BE2C (cell line): ENCODE results near the gene STX18.

Source experiments
- DNase-seq: peaks from one replicate; pipeline ENCODE4 v3.0.0-alpha.2; 2020
- H3K27me3 ChIP-seq: fragments of 250-450 bp; sonication (Bioruptor Pico); 2 replicates; pipeline ENCODE4 v1.5.1; 2020; ENCODE audit warnings: mild to moderate bottlenecking
- H3K36me3 ChIP-seq: fragments of 250-450 bp; sonication (Bioruptor Pico); 2 replicates; pipeline ENCODE4 v1.5.1; 2020; ENCODE audit warnings: mild to moderate bottlenecking
- H3K4me1 ChIP-seq: fragments of 250-450 bp; sonication (Bioruptor Pico); 2 replicates; pipeline ENCODE4 v1.5.1; 2020
- H3K4me3 ChIP-seq: 2 replicates; pipeline ENCODE4 v1.5.1; 2011; ENCODE audit warnings: low read depth, low read length
- H3K9me3 ChIP-seq: fragments of 250-450 bp; sonication (Bioruptor Pico); 2 replicates; pipeline ENCODE4 v1.5.1; 2020
- CTCF ChIP-seq: IDR thresholded peaks from 2 replicates; pipeline ENCODE4 v1.5.1; 2012; ENCODE audit warnings: mild to moderate bottlenecking, low read depth, low read length

The STX18 gene

GRCh38 chr4:4413373-4413725, 128.5 kb downstream of the STX18 start:
- Histone ChIP-seq H3K9me3 (no peaks in the 10 kb centered on the region), H3K27me3 (no peaks in the 10 kb centered on the region), H3K4me3 (no peak overlapping the region), H3K36me3 (peaks cover 77% of the 10 kb centered on the region), H3K4me1 (peaks cover 2% of the 10 kb centered on the region; the same call in 1 of the 2 replicates)
- no peak for DNase-seq
- TF ChIP-seq CTCF: no peak

- no peaks in the 10 kb centered on the region for H3K27me3 ChIP-seq
- H3K36me3 ChIP-seq: peaks cover 75% of the 10 kb centered on the region
- peak; percentile 1 for DNase-seq
- TF ChIP-seq CTCF: no peak
- H3K4me3 ChIP-seq: no peak overlapping the region
- H3K9me3 ChIP-seq: no peaks in the 10 kb centered on the region
- peaks cover 6% of the 10 kb centered on the region for H3K4me1 ChIP-seq
Observed at GRCh38 chr4:4412641-4413372, 129.0 kb downstream of the STX18 start.

- H3K9me3 ChIP-seq: no peaks in the 10 kb centered on the region
- peak; percentile 0 for DNase-seq
- H3K36me3 ChIP-seq: peaks cover 74% of the 10 kb centered on the region
- no peak overlapping the region for H3K4me3 ChIP-seq
- H3K27me3 ChIP-seq: no peaks in the 10 kb centered on the region
- no peak for TF ChIP-seq CTCF
- peaks cover 14% of the 10 kb centered on the region for H3K4me1 ChIP-seq
Observed at GRCh38 chr4:4411906-4412305, 129.9 kb downstream of the STX18 start.

DNA sequence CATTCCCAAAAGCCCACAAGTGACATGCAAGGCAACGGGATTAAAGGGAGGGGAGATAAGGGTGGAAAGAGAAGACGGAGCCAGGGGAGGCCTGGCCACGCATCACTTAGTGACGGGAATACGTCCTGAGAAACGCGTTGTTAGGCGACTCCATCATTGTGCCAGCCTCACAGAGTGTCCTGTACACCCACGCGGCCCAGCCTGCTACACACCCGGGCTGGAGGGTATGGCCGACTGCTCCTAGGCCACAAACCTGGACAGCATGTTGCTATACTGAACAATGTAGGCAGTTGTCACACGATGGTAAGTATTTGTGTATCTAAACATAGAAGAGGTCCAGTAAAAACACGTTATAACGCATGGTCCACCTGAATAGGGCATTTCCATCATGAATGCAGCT, 131.6 kb downstream of the STX18 start:
- no peak for TF ChIP-seq CTCF

DNA sequence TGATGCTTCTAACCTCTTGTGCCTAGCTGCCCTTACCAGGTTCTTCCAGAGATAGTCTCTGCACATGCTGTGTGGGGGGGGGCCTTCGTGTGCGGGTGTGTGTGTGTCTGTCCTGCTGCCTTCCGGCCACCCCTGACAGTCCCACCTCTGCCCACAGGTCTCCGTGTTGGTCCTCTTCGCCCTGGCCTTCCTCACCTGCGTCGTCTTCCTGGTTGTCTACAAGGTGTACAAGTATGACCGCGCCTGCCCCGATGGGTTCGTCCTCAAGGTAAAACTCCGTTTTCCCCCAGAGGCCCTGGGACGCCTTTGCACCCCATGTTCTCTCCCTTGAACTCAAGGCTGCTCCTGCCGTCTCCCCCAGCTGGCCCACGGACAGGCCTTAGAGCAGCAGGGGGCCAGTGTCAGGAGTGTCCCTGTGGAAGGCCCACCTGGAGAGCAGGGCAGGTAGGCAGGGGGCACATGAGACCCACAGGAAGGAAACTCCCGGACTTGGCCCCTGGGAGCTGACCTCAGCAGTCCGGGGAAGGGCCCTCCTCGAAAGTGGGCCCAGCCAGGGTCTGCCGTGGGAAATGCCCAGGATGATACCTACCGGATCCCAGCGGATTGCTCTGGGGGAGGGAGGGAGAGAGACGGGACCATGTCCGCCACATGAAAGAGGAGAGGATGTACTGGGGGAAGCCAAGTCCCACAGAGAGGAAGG, 132.3 kb downstream of the STX18 start:
- Histone ChIP-seq H3K27me3 (no peaks in the 10 kb centered on the region), H3K4me3 (no peak overlapping the region), H3K9me3 (no peaks in the 10 kb centered on the region), H3K4me1 (peaks cover 29% of the 10 kb centered on the region), H3K36me3 (peaks cover 62% of the 10 kb centered on the region)
- no peak for DNase-seq
- TF ChIP-seq CTCF: no peak

More for the DNA sequence above, 131.6 kb downstream of the STX18 start:
- H3K4me1 ChIP-seq: peaks cover 26% of the 10 kb centered on the region
- no peak for DNase-seq
- H3K36me3 ChIP-seq: peaks cover 67% of the 10 kb centered on the region
- no peaks in the 10 kb centered on the region for H3K9me3 ChIP-seq
- H3K27me3 ChIP-seq: no peaks in the 10 kb centered on the region
- H3K4me3 ChIP-seq: no peak overlapping the region
